KMS-11 (cell line): Measurements from ENCODE around the gene NAALAD2.
A peak's percentile ranks its signal among the peaks of the same experiment; 100 is the strongest.
"Not testable (repeated sequence)": the region's sequence is repeated elsewhere in the genome, so short reads cannot be mapped to it uniquely, and the experiment has no call there.

Experiments used
- H2AFZ ChIP-seq: fragments of 200-600 bp; sonication (generic); 2 replicates; pipeline ENCODE4 v1.6.1; 2016; ENCODE audit warnings: antibody characterized with exemption, mixed run types, low read depth
- H3K27ac ChIP-seq: fragments of 200-600 bp; sonication (generic); 2 replicates; pipeline ENCODE4 v1.6.1; 2016; ENCODE audit warnings: mild to moderate bottlenecking, mixed run types
- H3K27me3 ChIP-seq: fragments of 200-600 bp; sonication (generic); 2 replicates; pipeline ENCODE4 v1.6.1; 2017; ENCODE audit warnings: mild to moderate bottlenecking, low read depth, mixed run types, moderate library complexity; ENCODE audit not compliant: insufficient read depth
- H3K36me3 ChIP-seq: fragments of 200-600 bp; sonication (generic); 2 replicates; pipeline ENCODE4 v1.6.1; 2017; ENCODE audit warnings: mild to moderate bottlenecking, mixed run types; ENCODE audit not compliant: insufficient read depth
- H3K4me1 ChIP-seq: fragments of 200-600 bp; sonication (generic); 2 replicates; pipeline ENCODE4 v1.6.1; 2016; ENCODE audit warnings: mild to moderate bottlenecking, low read depth, mixed run types; ENCODE audit not compliant: poor library complexity, severe bottlenecking
- H3K4me2 ChIP-seq: fragments of 200-600 bp; sonication (generic); 2 replicates; pipeline ENCODE4 v1.7.0; 2016; ENCODE audit warnings: mild to moderate bottlenecking, mixed run types
- H3K4me3 ChIP-seq: fragments of 200-600 bp; sonication (generic); IDR thresholded peaks from 2 replicates; pipeline ENCODE4 v1.6.1; 2017; ENCODE audit warnings: low read depth, low read length, mixed read lengths; ENCODE audit not compliant: insufficient read depth
- H3K79me2 ChIP-seq: fragments of 200-600 bp; sonication (generic); 2 replicates; pipeline ENCODE4 v1.6.1; 2016; ENCODE audit warnings: low read depth, mixed run types; ENCODE audit not compliant: insufficient read depth
- H3K9ac ChIP-seq: fragments of 200-600 bp; sonication (generic); 2 replicates; pipeline ENCODE4 v1.6.1; 2016; ENCODE audit warnings: mild to moderate bottlenecking, mixed run types
- H4K20me1 ChIP-seq: fragments of 200-600 bp; sonication (generic); 2 replicates; pipeline ENCODE4 v1.6.1; 2016; ENCODE audit warnings: mild to moderate bottlenecking, mixed run types; ENCODE audit not compliant: insufficient read depth
- CTCF ChIP-seq: fragments of 200-600 bp; sonication (generic); conservative IDR thresholded peaks from 2 replicates; pipeline ENCODE4 v1.6.1; 2017; ENCODE audit warnings: low read depth, mild to moderate bottlenecking, antibody characterized with exemption, low read length, moderate library complexity, mixed read lengths

Gene NAALAD2

GRCh38 chr11:90197377-90197776 is 62.9 kb downstream of the NAALAD2 start:
- TF ChIP-seq CTCF, result no peak
- no peaks in the 10 kb centered on the region for H3K36me3 ChIP-seq

GRCh38 chr11:90202342-90202741 is 67.9 kb downstream of the NAALAD2 start:
- H3K36me3 ChIP-seq, result no peaks in the 10 kb centered on the region
- H3K27me3 ChIP-seq, result no peaks in the 10 kb centered on the region
- no peaks in the 10 kb centered on the region for H4K20me1 ChIP-seq
- no peak overlapping the region for H3K4me3 ChIP-seq
- no peak overlapping the region for H2AFZ ChIP-seq
- no peak overlapping the region for H3K4me2 ChIP-seq
- H3K4me1 ChIP-seq, result peaks cover 11% of the 10 kb centered on the region
- H3K9ac ChIP-seq, result no peak overlapping the region
- no peaks in the 10 kb centered on the region for H3K79me2 ChIP-seq
- no peak for TF ChIP-seq CTCF
- H3K27ac ChIP-seq, result no peak overlapping the region

More at GRCh38 chr11:90197377-90197776, 62.9 kb downstream of the NAALAD2 start:
- Histone ChIP-seq H3K4me3 (no peak overlapping the region), H3K27ac (no peak overlapping the region), H2AFZ (no peak overlapping the region), H3K9ac (no peak overlapping the region), H3K79me2 (no peaks in the 10 kb centered on the region), H3K4me1 (no peaks in the 10 kb centered on the region), H3K27me3 (no peaks in the 10 kb centered on the region), H4K20me1 (no peaks in the 10 kb centered on the region), H3K4me2 (no peak overlapping the region)

GRCh38 chr11:90204407-90204806 is 69.9 kb downstream of the NAALAD2 start:
- H3K9ac ChIP-seq, result no peak overlapping the region
- no peak for TF ChIP-seq CTCF
- no peaks in the 10 kb centered on the region for H3K79me2 ChIP-seq
- no peaks in the 10 kb centered on the region for H3K36me3 ChIP-seq
- H3K27me3 ChIP-seq, result no peaks in the 10 kb centered on the region
- no peak overlapping the region for H3K27ac ChIP-seq
- peaks cover 11% of the 10 kb centered on the region for H3K4me1 ChIP-seq
- H3K4me3 ChIP-seq, result no peak overlapping the region
- H2AFZ ChIP-seq, result no peak overlapping the region
- H3K4me2 ChIP-seq, result no peak overlapping the region
- H4K20me1 ChIP-seq, result no peaks in the 10 kb centered on the region

- no peak overlapping the region for H3K4me3 ChIP-seq
- no peak overlapping the region for H3K27ac ChIP-seq
- no peaks in the 10 kb centered on the region for H4K20me1 ChIP-seq
- H3K36me3 ChIP-seq, result no peaks in the 10 kb centered on the region
- H3K4me2 ChIP-seq, result no peak overlapping the region
- H3K4me1 ChIP-seq, result peaks cover 11% of the 10 kb centered on the region
- H3K79me2 ChIP-seq, result no peaks in the 10 kb centered on the region
- no peak overlapping the region for H2AFZ ChIP-seq
- no peak overlapping the region for H3K9ac ChIP-seq
- no peaks in the 10 kb centered on the region for H3K27me3 ChIP-seq
- peak; percentile 56 for TF ChIP-seq CTCF
Measured at GRCh38 chr11:90204832-90205646, 70.6 kb downstream of the NAALAD2 start.

- H3K79me2 ChIP-seq, H3K4me3 ChIP-seq, H3K9ac ChIP-seq, H4K20me1 ChIP-seq, H3K36me3 ChIP-seq, H3K4me2 ChIP-seq, H3K27ac ChIP-seq, H3K27me3 ChIP-seq, H2AFZ ChIP-seq: not testable (repeated sequence)
- peaks cover 11% of the 10 kb centered on the region for H3K4me1 ChIP-seq
Measured at GRCh38 chr11:90207992-90208391, 73.5 kb downstream of the NAALAD2 start.
